ENCODE results near the gene SLX4IP. TPM values are rescaled to one million over a fixed set of nuclear protein-coding genes. Genes with fewer than 3 reads are reported as not detected.

The SLX4IP gene
- total RNA-seq, 1 experiment from 2014 or later, result 11.1 TPM

DNA sequence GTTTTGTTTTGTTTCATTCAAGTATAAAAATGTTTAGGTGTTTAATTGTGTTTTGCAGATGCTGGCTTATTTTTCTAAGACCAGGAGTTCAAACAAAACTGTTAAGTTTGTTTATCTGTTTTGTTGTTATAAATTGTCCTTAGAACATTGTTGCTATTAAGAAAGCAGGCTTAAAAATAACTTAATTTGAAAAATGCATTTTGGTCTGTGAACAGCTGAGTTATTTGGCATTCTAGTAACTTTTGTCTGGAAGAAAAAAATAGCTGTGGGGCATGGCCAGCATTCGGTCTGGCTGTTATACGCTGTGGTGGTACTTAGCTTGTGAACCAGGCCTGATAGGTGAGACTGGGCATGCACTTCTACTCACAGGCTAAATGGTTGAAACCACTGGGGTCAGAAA lies 37.8 kb downstream of the SLX4IP start:
- Histone ChIP-seq H3K4me3 (replicated peaks in 1 of 2; ENCODE audit: low read depth in 1 of 2, low read length in 2 of 2) (no peak overlapping the region), H3K36me3 (ENCODE audit: control insufficient read depth in 1 of 2, insufficient read depth in 2 of 2, low read length in 2 of 2) (no peaks in the 10 kb centered on the region), H3K27me3 (ENCODE audit: insufficient read depth, low read length) (no peaks in the 10 kb centered on the region), H3K4me2 (ENCODE audit: low read length) (no peak overlapping the region), H3K9me3 (ENCODE audit: control insufficient read depth in 1 of 2, insufficient read depth in 1 of 2, low read depth in 1 of 2, low read length in 2 of 2) (no peaks in the 10 kb centered on the region), H2AFZ (ENCODE audit: low read depth, low read length, poor library complexity, severe bottlenecking) (no peak overlapping the region), H3K79me2 (ENCODE audit: insufficient read depth, low read length) (peaks cover 4% of the 10 kb centered on the region; the same call in 1 of the 2 replicates), H3K9me2 (ENCODE audit: insufficient read depth) (no peaks in the 10 kb centered on the region), H3K4me1 (ENCODE audit: control insufficient read depth in 1 of 2, insufficient read depth in 2 of 2, low read length in 2 of 2) (peaks cover 34 to 41% of the 10 kb centered on the region in 2 experiments), H4K20me1 (ENCODE audit: insufficient read depth) (no peaks in the 10 kb centered on the region), H3K9ac (ENCODE audit: low read length) (no peak overlapping the region), H3K27ac (ENCODE audit: low read depth, low read length) (no peak overlapping the region)
- ChIA-PET RAD21 (ENCODE audit: low non-redundant PET in 1 of 2, low total read pairs in 2 of 2, uncharacterized antibody in 2 of 2, unreplicated experiment in 2 of 2) (no interaction called here), POLR2A (no interaction called here), CTCF (no interaction called here)
- TF ChIP-seq TCF7L2 (IDR thresholded peaks at IDR 0.05; ENCODE audit: borderline replicate concordance, extremely low read depth, insufficient read depth, insufficient read length), result no peak
- no TSS peak for BruUV-seq (replicated peaks)
- intact Hi-C loops (cut with micrococcal nuclease), result no loop called here
- DNase-seq (ENCODE audit: low read depth, low spot score) (no peak), ATAC-seq (no peak)

DNA sequence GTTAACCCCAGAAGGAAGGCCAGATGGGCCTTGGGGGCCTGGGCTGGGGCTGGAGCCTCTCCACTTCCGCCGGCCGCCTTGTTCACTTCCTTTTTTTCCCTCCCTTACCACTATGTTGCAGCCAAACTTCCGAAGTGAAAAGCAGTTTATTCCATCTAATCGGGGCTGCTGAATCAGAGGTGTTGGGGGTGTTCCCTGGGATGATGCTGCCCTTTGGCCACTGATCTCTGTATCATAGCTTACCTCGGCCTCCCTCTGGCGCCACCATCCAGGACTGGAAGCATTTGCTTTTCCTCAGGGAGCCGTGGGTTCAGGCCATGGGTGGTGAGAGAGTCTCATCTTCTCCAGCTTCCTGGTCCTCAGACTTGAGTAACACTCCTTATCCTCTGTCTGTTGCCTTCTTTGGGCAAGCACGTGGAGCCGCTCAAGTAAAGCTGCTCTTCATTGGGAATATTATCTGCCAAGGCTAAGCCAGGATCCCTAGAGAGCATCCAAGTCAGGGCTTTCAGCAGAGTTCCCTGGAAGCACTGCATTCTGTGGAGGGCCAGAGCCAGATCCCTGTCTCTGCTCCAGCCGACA lies 39.6 kb downstream of the SLX4IP start:
- intact Hi-C loops (cut with micrococcal nuclease), result no loop called here
- no peaks in the 10 kb centered on the region for H3K9me3 ChIP-seq (ENCODE audit: control insufficient read depth in 1 of 2, insufficient read depth in 1 of 2, low read depth in 1 of 2, low read length in 2 of 2)
- no peaks in the 10 kb centered on the region for H3K27me3 ChIP-seq (ENCODE audit: insufficient read depth, low read length)
- no peak overlapping the region for H3K9ac ChIP-seq (ENCODE audit: low read length)
- H3K4me2 ChIP-seq (ENCODE audit: low read length), result no peak overlapping the region
- no peak overlapping the region for H2AFZ ChIP-seq (ENCODE audit: low read depth, low read length, poor library complexity, severe bottlenecking)
- H3K4me3 ChIP-seq (replicated peaks in 1 of 2; ENCODE audit: low read depth in 1 of 2, low read length in 2 of 2), result no peak overlapping the region
- DNase-seq (ENCODE audit: low read depth, low spot score) (no peak), ATAC-seq (peak; percentile 58; the same call in 1 of the 2 replicates)
- no peak overlapping the region for H3K27ac ChIP-seq (ENCODE audit: low read depth, low read length)
- peaks cover 4% of the 10 kb centered on the region; the same call in 1 of the 2 replicates for H3K79me2 ChIP-seq (ENCODE audit: insufficient read depth, low read length)
- ChIA-PET CTCF (no interaction called here), RAD21 (ENCODE audit: low non-redundant PET in 1 of 2, low total read pairs in 2 of 2, uncharacterized antibody in 2 of 2, unreplicated experiment in 2 of 2) (no interaction called here), POLR2A (interaction anchor here (1.3 kb wide), 1 partner anchor 40 kb away, joined by 4 read pairs; the partner anchor contains the start of gene SLX4IP)
- no peaks in the 10 kb centered on the region for H3K36me3 ChIP-seq (ENCODE audit: control insufficient read depth in 1 of 2, insufficient read depth in 2 of 2, low read length in 2 of 2)
- no TSS peak for BruUV-seq (replicated peaks)
- no peaks in the 10 kb centered on the region for H4K20me1 ChIP-seq (ENCODE audit: insufficient read depth)
- peaks cover 18 to 24% of the 10 kb centered on the region in 2 experiments; a peak in 2 of 4 replicates for H3K4me1 ChIP-seq (ENCODE audit: control insufficient read depth in 1 of 2, insufficient read depth in 2 of 2, low read length in 2 of 2)
- H3K9me2 ChIP-seq (ENCODE audit: insufficient read depth), result no peaks in the 10 kb centered on the region
- TF ChIP-seq RAD21 (IDR thresholded peaks at IDR 0.05; ENCODE audit: low read depth), result no peak
- no peak for TF ChIP-seq EZH2phosphoT487 (IDR thresholded peaks at IDR 0.05; ENCODE audit: borderline replicate concordance)
- TF ChIP-seq, protein P1, sequence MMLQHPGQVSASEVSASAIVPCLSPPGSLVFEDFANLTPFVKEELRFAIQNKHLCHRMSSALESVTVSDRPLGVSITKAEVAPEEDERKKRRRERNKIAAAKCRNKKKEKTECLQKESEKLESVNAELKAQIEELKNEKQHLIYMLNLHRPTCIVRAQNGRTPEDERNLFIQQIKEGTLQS (IDR thresholded peaks at IDR 0.05), result no peak
- no peak for TF ChIP-seq POLR2A (IDR thresholded peaks at IDR 0.05; ENCODE audit: borderline replicate concordance, extremely low read depth, insufficient read depth, insufficient read length)
- no peak for TF ChIP-seq EZH2 (IDR thresholded peaks at IDR 0.05)
- TF ChIP-seq, protein P2, sequence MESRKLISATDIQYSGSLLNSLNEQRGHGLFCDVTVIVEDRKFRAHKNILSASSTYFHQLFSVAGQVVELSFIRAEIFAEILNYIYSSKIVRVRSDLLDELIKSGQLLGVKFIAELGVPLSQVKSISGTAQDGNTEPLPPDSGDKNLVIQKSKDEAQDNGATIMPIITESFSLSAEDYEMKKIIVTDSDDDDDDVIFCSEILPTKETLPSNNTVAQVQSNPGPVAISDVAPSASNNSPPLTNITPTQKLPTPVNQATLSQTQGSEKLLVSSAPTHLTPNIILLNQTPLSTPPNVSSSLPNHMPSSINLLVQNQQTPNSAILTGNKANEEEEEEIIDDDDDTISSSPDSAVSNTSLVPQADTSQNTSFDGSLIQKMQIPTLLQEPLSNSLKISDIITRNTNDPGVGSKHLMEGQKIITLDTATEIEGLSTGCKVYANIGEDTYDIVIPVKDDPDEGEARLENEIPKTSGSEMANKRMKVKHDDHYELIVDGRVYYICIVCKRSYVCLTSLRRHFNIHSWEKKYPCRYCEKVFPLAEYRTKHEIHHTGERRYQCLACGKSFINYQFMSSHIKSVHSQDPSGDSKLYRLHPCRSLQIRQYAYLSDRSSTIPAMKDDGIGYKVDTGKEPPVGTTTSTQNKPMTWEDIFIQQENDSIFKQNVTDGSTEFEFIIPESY (IDR thresholded peaks at IDR 0.05; ENCODE audit: extremely low read depth, insufficient replicate concordance, low read length), result no peak
- TF ChIP-seq SRF (IDR thresholded peaks at IDR 0.05; ENCODE audit: low read depth), result no peak
- TF ChIP-seq FOSL1 (IDR thresholded peaks at IDR 0.05; ENCODE audit: low read depth), result no peak
- no peak for TF ChIP-seq ELF1 (IDR thresholded peaks at IDR 0.05; ENCODE audit: borderline replicate concordance, low read depth)
- TF ChIP-seq, protein P3, sequence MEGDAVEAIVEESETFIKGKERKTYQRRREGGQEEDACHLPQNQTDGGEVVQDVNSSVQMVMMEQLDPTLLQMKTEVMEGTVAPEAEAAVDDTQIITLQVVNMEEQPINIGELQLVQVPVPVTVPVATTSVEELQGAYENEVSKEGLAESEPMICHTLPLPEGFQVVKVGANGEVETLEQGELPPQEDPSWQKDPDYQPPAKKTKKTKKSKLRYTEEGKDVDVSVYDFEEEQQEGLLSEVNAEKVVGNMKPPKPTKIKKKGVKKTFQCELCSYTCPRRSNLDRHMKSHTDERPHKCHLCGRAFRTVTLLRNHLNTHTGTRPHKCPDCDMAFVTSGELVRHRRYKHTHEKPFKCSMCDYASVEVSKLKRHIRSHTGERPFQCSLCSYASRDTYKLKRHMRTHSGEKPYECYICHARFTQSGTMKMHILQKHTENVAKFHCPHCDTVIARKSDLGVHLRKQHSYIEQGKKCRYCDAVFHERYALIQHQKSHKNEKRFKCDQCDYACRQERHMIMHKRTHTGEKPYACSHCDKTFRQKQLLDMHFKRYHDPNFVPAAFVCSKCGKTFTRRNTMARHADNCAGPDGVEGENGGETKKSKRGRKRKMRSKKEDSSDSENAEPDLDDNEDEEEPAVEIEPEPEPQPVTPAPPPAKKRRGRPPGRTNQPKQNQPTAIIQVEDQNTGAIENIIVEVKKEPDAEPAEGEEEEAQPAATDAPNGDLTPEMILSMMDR (IDR thresholded peaks at IDR 0.05 in 2 of 3, conservative IDR thresholded peaks at IDR 0.05 in 1 of 3; ENCODE audit: borderline replicate concordance in 1 of 3, insufficient read depth in 1 of 3, low read depth in 2 of 3, low read length in 2 of 3), result no peak
- TF ChIP-seq TCF7L2 (IDR thresholded peaks at IDR 0.05; ENCODE audit: borderline replicate concordance, extremely low read depth, insufficient read depth, insufficient read length), result no peak
- no peak for TF ChIP-seq CEBPB (IDR thresholded peaks at IDR 0.05; ENCODE audit: low read depth)
- TF ChIP-seq POLR2AphosphoS5 (IDR thresholded peaks at IDR 0.05; ENCODE audit: low read depth, low read length), result no peak
- TF ChIP-seq JUND (IDR thresholded peaks at IDR 0.05), result no peak

Measured in HCT116 (cell line).